PC-9 (cell line): ENCODE data around the gene MYLK3. TPM values are rescaled to one million over a fixed set of nuclear protein-coding genes. Genes with fewer than 3 reads are reported as not detected.

Experiments used
- BruUV-seq: library from RNA; stranded (reverse); fragments of 400-500 nt; replicated peaks from 2 replicates; lab custom pipeline; 2021; lab: Mats Ljungman, UMichigan
- CTCF ChIA-PET: fragments of 300-600 bp; sonication (Branson Sonifier 250); formaldehyde crosslinking; loops from one replicate; lab custom pipeline; 2022; ENCODE audit warnings: antibody characterized with exemption; lab: Charles Lee
- POLR2A ChIA-PET: fragments of 300-600 bp; sonication (Branson Sonifier 250); formaldehyde crosslinking; loops from one replicate; lab custom pipeline; 2022; ENCODE audit warnings: antibody characterized with exemption; ENCODE audit not compliant: unreplicated experiment; lab: Charles Lee
- DNase-seq, 2 experiments: peaks; one replicate each; pipeline versions ENCODE4 v3.0.0 to v3.0.0-alpha.2; 2015 to 2022; ENCODE audit warnings: mixed read lengths in 1 of 2
- H2AFZ ChIP-seq: fragments of 200-600 bp; sonication (generic); 2 replicates; pipeline ENCODE4 v1.8.1; 2017; ENCODE audit warnings: antibody characterized with exemption
- H3F3A ChIP-seq: fragments of 200-600 bp; sonication (generic); 2 replicates; pipeline ENCODE4 v1.8.1; 2017; ENCODE audit warnings: antibody characterized with exemption, mild to moderate bottlenecking, low read depth; ENCODE audit not compliant: insufficient read depth
- H3K27ac ChIP-seq: fragments of 200-600 bp; sonication (generic); 2 replicates; pipeline ENCODE4 v1.6.1; 2016; ENCODE audit warnings: mixed run types
- H3K27me3 ChIP-seq: fragments of 200-600 bp; sonication (generic); 2 replicates; pipeline ENCODE4 v1.6.1; 2016; ENCODE audit warnings: low read depth, mixed run types; ENCODE audit not compliant: insufficient read depth
- H3K36me3 ChIP-seq: fragments of 200-600 bp; sonication (generic); 2 replicates; pipeline ENCODE4 v1.6.1; 2016; ENCODE audit warnings: low read depth, mixed run types
- H3K4me1 ChIP-seq: fragments of 200-600 bp; sonication (generic); replicated peaks from 2 replicates; pipeline ENCODE4 v1.6.1; 2016; ENCODE audit warnings: mixed run types; ENCODE audit not compliant: insufficient read depth
- H3K4me2 ChIP-seq: fragments of 200-600 bp; sonication (generic); 2 replicates; pipeline ENCODE4 v1.6.1; 2017; ENCODE audit warnings: mixed run types
- H3K4me3 ChIP-seq: fragments of 200-600 bp; sonication (generic); 2 replicates; pipeline ENCODE4 v1.6.1; 2016; ENCODE audit warnings: mixed run types
- H3K79me2 ChIP-seq: fragments of 200-600 bp; sonication (generic); 2 replicates; pipeline ENCODE4 v1.6.1; 2017; ENCODE audit warnings: low read depth, mixed run types
- H3K9me2 ChIP-seq: fragments of 200-600 bp; sonication (generic); 2 replicates; pipeline ENCODE4 v1.8.1; 2017; ENCODE audit warnings: mild to moderate bottlenecking; ENCODE audit not compliant: insufficient read depth
- H3K9me3 ChIP-seq: fragments of 200-600 bp; sonication (generic); 2 replicates; pipeline ENCODE4 v1.8.1; 2016; ENCODE audit warnings: low read depth; ENCODE audit not compliant: insufficient read depth
- H4K20me1 ChIP-seq: fragments of 200-600 bp; sonication (generic); 2 replicates; pipeline ENCODE4 v1.8.1; 2017; ENCODE audit not compliant: insufficient read depth
- CTCF ChIP-seq: fragments of 200-600 bp; sonication (generic); conservative IDR thresholded peaks from 2 replicates; pipeline ENCODE4 v1.6.1; 2017; ENCODE audit warnings: mixed run types, antibody characterized with exemption, mild to moderate bottlenecking, moderate library complexity
- EZH2 ChIP-seq: fragments of 200-600 bp; sonication (generic); IDR thresholded peaks from 2 replicates; pipeline ENCODE4 v1.8.0; 2017; ENCODE audit warnings: antibody characterized with exemption, low read depth
- intact Hi-C: fragments of 100-400 bp; cut with micrococcal nuclease; formaldehyde crosslinking; loops from one replicate; pipeline ENCODE4 v1.10.0; 2022; ENCODE audit not compliant: unreplicated experiment
- total RNA-seq: library from RNA; stranded (reverse); gene quantifications from 2 replicates; pipeline ENCODE4 v1.2.3, GENCODE V29; 2021

Gene MYLK3
- total RNA-seq, 1 experiment from 2014 or later, result 0.68 TPM

- Histone ChIP-seq H3K4me2 (no peak overlapping the region), H3K4me1 (no peaks in the 10 kb centered on the region), H3F3A (no peaks in the 10 kb centered on the region), H3K79me2 (no peaks in the 10 kb centered on the region), H3K9me2 (no peaks in the 10 kb centered on the region), H3K9me3 (no peaks in the 10 kb centered on the region), H3K36me3 (no peaks in the 10 kb centered on the region), H4K20me1 (no peaks in the 10 kb centered on the region), H3K27me3 (no peaks in the 10 kb centered on the region), H2AFZ (no peak overlapping the region), H3K4me3 (no peak overlapping the region), H3K27ac (no peak overlapping the region)
- intact Hi-C loops, result no loop called here
- no TSS peak for BruUV-seq
- TF ChIP-seq EZH2 (no peak), CTCF (no peak)
- ChIA-PET CTCF (no interaction called here), POLR2A (no interaction called here)
- DNase-seq, result no peak
Observed at GRCh38 chr16:46712911-46713310, 35.2 kb downstream of the MYLK3 start.

- no peaks in the 10 kb centered on the region for H4K20me1 ChIP-seq
Observed at GRCh38 chr16:46711106-46712058, 36.8 kb downstream of the MYLK3 start.

More at GRCh38 chr16:46711106-46712058, 36.8 kb downstream of the MYLK3 start:
- Histone ChIP-seq H3F3A (no peaks in the 10 kb centered on the region), H3K27ac (no peak overlapping the region), H3K4me3 (no peak overlapping the region), H3K36me3 (no peaks in the 10 kb centered on the region), H3K4me1 (no peaks in the 10 kb centered on the region), H3K4me2 (no peak overlapping the region), H3K9me3 (no peaks in the 10 kb centered on the region), H3K79me2 (no peaks in the 10 kb centered on the region), H3K9me2 (no peaks in the 10 kb centered on the region), H2AFZ (no peak overlapping the region), H3K27me3 (no peaks in the 10 kb centered on the region)
- no peak for DNase-seq
- CTCF ChIA-PET, result interaction anchor here (0.6 kb wide), 1 partner anchor 152 kb away, joined by 3 read pairs; no protein-coding TSS in a partner anchor
- BruUV-seq, result no TSS peak
- TF ChIP-seq EZH2 (no peak), CTCF (no peak)
- POLR2A ChIA-PET, result no interaction called here
- intact Hi-C loops, result no loop called here
